ENCODE measurements around the gene OR2M5.

- TF ChIP-seq EZH2 (IDR thresholded peaks at IDR 0.05; ENCODE audit: borderline replicate concordance, low read depth, low read length, poor library complexity, severe bottlenecking) = no peak
- no peak for TF ChIP-seq CTCF (conservative IDR thresholded peaks at IDR 0.05; ENCODE audit: low read depth, low read length)
Measured at GRCh38 chr1:248114890-248115289, 30.1 kb upstream of the OR2M5 start.
